HG03159 (cell line): ENCODE data around the gene ECHDC3.
A peak's percentile ranks its signal among the peaks of the same experiment; 100 is the strongest.
"Not testable (repeated sequence)": the region's sequence is repeated elsewhere in the genome, so short reads cannot be mapped to it uniquely, and the experiment has no call there.

Experiments
- ATAC-seq: cut with Tn5 transposase; IDR thresholded peaks from one replicate; pipeline ENCODE4 v1.9.1; 2021; ENCODE audit warnings: mild to moderate bottlenecking, moderate library complexity; ENCODE audit not compliant: unreplicated experiment

Gene ECHDC3

DNA sequence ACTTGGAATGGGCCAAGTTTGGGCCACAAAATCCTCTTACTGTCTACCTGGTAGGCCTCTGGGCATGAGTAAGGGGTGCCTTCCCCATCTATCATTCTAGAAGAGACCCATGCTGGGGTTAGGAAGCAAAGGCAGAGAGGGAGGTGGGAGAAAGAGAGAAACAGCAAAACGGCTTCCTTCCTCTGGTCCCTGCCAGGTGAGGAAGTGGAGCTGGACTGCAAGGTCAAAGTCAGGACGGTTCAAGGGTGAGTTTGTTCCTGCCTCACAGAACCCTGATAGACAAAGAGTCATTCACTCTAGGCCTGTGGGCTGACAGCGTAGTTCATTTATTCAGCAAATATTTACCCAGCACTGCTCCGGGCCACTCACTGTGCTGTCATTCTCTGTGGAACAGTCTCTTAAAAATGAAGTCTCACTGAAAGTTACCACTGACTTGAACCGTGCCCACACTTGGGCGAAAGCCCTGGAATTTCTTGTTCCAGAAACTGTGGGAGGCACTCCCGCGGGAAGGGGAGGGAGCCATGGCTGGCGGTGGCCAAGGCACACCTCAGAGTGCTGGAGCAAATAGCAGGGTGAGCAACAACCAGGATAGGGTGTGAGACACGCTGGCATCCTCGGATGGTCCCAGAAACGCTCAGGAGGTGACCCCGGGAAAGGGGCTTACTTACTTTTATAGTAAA, 26.2 kb upstream of the ECHDC3 start:
- ATAC-seq, result no peak

DNA sequence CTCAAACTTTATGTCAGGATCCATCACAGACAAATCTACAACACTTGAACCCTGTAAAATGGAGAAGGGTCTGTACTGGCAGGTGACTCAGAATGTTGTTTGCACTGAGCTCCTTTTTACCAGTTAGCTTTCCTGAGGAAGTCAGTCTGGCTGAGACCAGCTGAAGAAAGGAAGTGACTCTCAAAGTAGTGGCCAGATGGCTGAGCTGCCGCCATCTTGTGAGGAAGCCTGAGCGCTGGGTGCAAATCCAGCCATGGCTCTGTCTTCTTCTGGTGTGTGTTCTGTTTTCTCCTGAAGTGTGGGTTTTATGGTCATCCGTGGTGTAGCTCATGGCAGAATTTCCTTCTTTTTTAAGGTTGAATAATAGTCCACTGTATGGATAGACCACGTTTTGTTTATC, 25.5 kb upstream of the ECHDC3 start:
- no peak for ATAC-seq

- ATAC-seq, result no peak
These were observed 22.5 kb upstream of the ECHDC3 start for GRCh38 chr10:11719496-11720259.

DNA sequence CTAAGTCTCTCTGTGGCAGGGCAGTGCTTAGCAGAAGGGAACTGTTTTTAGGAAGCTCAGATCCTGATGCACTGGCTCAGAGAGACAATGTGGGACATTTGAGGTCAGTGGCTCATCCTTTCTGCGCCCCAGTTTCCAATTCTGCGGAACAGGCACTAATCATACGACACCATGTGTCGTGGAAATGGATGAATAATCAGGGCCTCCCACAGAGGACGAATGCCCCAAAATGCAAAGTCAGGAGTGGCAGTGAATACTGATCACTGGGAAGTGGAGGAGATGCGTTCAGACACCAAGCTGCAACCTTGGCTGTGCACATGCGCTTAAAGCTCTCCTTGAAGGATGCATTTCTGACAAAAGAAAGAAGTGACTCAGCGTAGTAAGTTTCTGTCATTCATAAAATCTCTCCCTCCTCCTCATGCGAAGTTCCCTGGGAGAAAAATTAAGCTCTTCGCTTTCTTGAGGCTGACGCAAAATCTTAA, 21.9 kb upstream of the ECHDC3 start:
- ATAC-seq, result no peak

DNA sequence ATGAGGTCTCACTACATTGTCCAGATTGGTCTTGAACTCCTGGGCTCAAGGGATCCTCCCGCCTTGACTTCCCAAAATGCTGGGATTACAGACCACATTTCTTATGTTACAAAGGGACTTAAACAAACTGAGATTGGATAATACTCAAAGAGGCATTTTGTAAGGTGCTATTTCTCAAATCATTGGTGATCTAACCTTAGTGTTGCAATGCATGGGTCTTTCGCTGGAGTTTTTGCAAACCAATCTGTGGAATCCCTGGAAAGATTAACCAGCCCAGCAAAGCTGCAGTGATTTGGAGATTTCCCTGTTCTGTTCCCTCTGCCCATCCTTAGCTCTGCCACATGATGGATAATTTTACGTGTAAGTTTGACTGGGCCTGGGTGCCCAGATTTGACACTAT, 20.4 kb upstream of the ECHDC3 start:
- ATAC-seq, result no peak

GRCh38 chr10:11723359-11723758, 18.8 kb upstream of the ECHDC3 start:
- ATAC-seq, result no peak

GRCh38 chr10:11724938-11725776, 17.0 kb upstream of the ECHDC3 start:
- ATAC-seq, result peak; percentile 82

GRCh38 chr10:11725912-11726311, 16.3 kb upstream of the ECHDC3 start:
- no peak for ATAC-seq

- ATAC-seq, result no peak
These were observed 14.6 kb upstream of the ECHDC3 start for GRCh38 chr10:11727563-11727962.

GRCh38 chr10:11728353-11728752, 13.8 kb upstream of the ECHDC3 start:
- ATAC-seq, result no peak

GRCh38 chr10:11729790-11730315, 12.3 kb upstream of the ECHDC3 start:
- no peak for ATAC-seq

DNA sequence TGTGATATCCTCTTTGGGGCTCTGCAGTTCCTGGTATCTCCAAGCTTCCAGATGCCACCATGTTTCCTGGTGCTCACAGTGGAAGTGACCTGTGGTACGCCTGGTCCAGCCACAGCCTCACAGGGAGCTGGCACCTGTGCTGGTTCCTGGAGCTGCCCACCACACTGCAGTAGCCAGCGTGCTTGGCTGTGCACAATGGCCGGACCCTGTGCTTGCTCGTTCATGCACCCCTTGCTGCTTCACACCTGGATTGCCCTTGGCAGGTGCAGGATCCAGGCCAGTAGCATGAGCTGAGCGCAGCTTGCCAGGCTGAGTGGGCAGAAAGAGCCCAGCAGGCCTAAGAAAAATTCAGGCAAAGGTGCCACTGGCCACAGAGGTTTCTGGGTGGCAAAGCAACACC, 11.4 kb upstream of the ECHDC3 start:
- no peak for ATAC-seq

DNA sequence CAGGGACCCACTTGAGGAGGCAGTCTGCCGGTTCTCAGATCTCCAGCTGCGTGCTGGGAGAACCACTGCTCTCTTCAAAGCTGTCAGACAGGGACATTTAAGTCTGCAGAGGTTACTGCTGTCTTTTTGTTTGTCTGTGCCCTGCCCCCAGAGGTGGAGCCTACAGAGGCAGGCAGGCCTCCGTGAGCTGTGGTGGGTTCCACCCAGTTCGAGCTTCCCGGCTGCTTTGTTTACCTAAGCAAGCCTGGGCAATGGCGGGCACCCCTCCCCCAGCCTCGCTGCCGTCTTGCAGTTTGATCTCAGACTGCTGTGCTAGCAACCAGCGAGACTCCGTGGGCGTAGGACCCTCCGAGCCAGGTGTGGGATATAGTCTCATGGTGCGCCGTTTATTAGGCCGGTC, 5.4 kb upstream of the ECHDC3 start:
- ATAC-seq, result not testable (repeated sequence)

- ATAC-seq, result not testable (repeated sequence)
These were observed 4.7 kb upstream of the ECHDC3 start for GRCh38 chr10:11737258-11738032.

- no peak for ATAC-seq
These were observed 1.3 kb upstream of the ECHDC3 start for GRCh38 chr10:11740907-11741306.

- ATAC-seq, result no peak
These were observed 574 bp upstream of the ECHDC3 start for GRCh38 chr10:11741608-11742007.

DNA sequence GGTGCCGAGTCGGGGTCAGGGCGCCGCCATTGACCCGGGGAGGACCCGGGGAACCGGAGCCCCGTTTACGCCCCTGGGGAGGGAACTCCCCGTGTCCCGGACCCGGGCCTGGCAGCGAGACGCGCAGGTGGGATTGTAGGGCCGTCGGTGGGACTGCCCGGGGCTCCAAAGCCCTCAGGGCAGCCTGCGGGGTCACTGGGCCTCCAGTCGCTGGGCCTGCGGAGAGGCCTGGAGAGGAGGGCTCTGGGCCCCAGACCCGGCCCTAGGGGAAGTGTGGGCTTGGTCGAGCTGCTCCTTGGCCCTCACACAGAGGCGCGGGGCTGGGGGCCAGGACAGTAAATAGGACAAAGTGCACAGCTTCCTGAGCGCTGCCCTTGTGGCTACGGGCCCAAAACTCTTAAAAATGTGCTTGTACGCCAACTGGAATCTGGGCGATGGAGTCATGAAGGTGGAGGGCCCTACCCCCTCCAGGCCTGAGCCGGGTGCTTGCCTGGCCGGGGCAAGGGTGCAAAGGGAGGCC, 657 bp downstream of the ECHDC3 start:
- peak; percentile 7 for ATAC-seq

GRCh38 chr10:11743461-11744338, 1.5 kb downstream of the ECHDC3 start:
- ATAC-seq, result no peak

DNA sequence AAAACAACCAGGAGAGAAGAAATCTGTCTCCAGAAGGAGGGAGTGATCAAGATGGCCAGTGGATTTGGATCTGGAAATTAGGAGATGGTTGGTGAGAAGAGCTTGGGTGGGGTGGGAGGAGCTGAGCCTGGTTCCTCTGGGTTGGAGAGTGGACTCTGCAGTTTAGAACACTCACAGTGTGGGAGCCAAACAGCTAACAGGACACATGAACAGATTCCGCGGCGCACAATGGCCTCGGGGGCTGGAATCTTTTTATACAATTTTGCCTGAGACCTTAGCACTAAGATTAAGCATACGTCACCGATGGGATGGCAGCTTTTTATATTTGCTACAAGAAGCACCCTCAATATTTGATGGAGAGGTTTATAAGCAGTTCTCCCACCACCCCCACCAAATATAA, 2.9 kb downstream of the ECHDC3 start:
- no peak for ATAC-seq
